22Rv1 (cell line): Measurements from ENCODE around the gene RPF1.

Source experiments
- ZFX ChIP-seq: fragments of 450-650 bp; IDR thresholded peaks from 2 replicates; pipeline ENCODE4 v1.6.1; 2017; ENCODE audit warnings: antibody characterized with exemption, borderline replicate concordance
- TF ChIP-seq, protein P1 (sequence below): fragments of 450-650 bp; IDR thresholded peaks from 2 replicates; pipeline ENCODE4 v1.5.1; 2017; ENCODE audit warnings: mild to moderate bottlenecking

- TF ChIP-seq, protein P1, sequence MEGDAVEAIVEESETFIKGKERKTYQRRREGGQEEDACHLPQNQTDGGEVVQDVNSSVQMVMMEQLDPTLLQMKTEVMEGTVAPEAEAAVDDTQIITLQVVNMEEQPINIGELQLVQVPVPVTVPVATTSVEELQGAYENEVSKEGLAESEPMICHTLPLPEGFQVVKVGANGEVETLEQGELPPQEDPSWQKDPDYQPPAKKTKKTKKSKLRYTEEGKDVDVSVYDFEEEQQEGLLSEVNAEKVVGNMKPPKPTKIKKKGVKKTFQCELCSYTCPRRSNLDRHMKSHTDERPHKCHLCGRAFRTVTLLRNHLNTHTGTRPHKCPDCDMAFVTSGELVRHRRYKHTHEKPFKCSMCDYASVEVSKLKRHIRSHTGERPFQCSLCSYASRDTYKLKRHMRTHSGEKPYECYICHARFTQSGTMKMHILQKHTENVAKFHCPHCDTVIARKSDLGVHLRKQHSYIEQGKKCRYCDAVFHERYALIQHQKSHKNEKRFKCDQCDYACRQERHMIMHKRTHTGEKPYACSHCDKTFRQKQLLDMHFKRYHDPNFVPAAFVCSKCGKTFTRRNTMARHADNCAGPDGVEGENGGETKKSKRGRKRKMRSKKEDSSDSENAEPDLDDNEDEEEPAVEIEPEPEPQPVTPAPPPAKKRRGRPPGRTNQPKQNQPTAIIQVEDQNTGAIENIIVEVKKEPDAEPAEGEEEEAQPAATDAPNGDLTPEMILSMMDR = no peak
- TF ChIP-seq ZFX = no peak
Observed at GRCh38 chr1:84478876-84479868, at the start of gene RPF1.
